HepG2 (cell line): Measurements from ENCODE around the gene XKR7. TPM values are rescaled to one million over a fixed set of nuclear protein-coding genes. Genes with fewer than 3 reads are reported as not detected.

ENCODE experiments used
- ATF5 ChIP-seq: sonication (generic); formaldehyde crosslinking; IDR thresholded peaks from 2 replicates; pipeline ENCODE4 v1.4.0; 2020; ENCODE audit warnings: mild to moderate bottlenecking, low read depth, missing genetic modification reagents
- FOSL1 ChIP-seq: sonication (generic); formaldehyde crosslinking; IDR thresholded peaks from 2 replicates; pipeline ENCODE4 v1.9.0; 2021; ENCODE audit warnings: missing genetic modification reagents, borderline replicate concordance
- NCOR1 ChIP-seq: fragments of 200-600 bp; sonication (generic); IDR thresholded peaks from 2 replicates; pipeline ENCODE4 v1.7.0; 2017; ENCODE audit warnings: antibody characterized with exemption, low read length, borderline replicate concordance
- NR2F2 ChIP-seq: IDR thresholded peaks from 2 replicates; pipeline ENCODE4 v1.6.1; 2012; ENCODE audit warnings: low read depth, inconsistent platforms, borderline replicate concordance
- RXRB ChIP-seq: IDR thresholded peaks from 2 replicates; pipeline ENCODE4 v1.6.1; 2016; ENCODE audit warnings: borderline replicate concordance, missing genetic modification reagents, missing compliant biosample characterization
- SOX5 ChIP-seq: IDR thresholded peaks from 2 replicates; pipeline ENCODE4 v1.6.1; 2016; ENCODE audit warnings: borderline replicate concordance
- SRY ChIP-seq: sonication (generic); formaldehyde crosslinking; IDR thresholded peaks from 2 replicates; pipeline ENCODE4 v1.8.0; 2022; ENCODE audit warnings: mild to moderate bottlenecking, missing genetic modification reagents
- TCF7L2 ChIP-seq: IDR thresholded peaks from 2 replicates; pipeline ENCODE4 v1.6.1; 2011; ENCODE audit warnings: mild to moderate bottlenecking, low read depth, low read length, moderate library complexity
- XRCC5 ChIP-seq: fragments of 200-400 bp; formaldehyde crosslinking; optimal IDR thresholded peaks from 2 replicates; pipeline ENCODE3; 2017; ENCODE audit warnings: mild to moderate bottlenecking, low read length
- ZHX2 ChIP-seq, 2 experiments: sonication (generic) in 1 of 2; formaldehyde crosslinking in 1 of 2; IDR thresholded peaks; 2 replicates each; pipeline versions ENCODE4 v1.6.1 to v1.9.0; 2014 to 2022; ENCODE audit warnings: antibody characterized with exemption in 1 of 2, borderline replicate concordance in 1 of 2, inconsistent platforms in 1 of 2, low read depth in 1 of 2, missing genetic modification reagents in 1 of 2
- ZNF317 ChIP-seq: sonication (generic); formaldehyde crosslinking; IDR thresholded peaks from 2 replicates; pipeline ENCODE4 v1.5.0; 2020; ENCODE audit warnings: mild to moderate bottlenecking, missing genetic modification reagents
- ZNF549 ChIP-seq: sonication (generic); formaldehyde crosslinking; IDR thresholded peaks from 2 replicates; pipeline ENCODE4 v1.5.0; 2020; ENCODE audit warnings: missing genetic modification reagents
- ZNF773 ChIP-seq: sonication (generic); formaldehyde crosslinking; IDR thresholded peaks from 2 replicates; pipeline ENCODE4 v1.4.0; 2020; ENCODE audit warnings: missing genetic modification reagents, borderline replicate concordance
- ZSCAN22 ChIP-seq: sonication (generic); formaldehyde crosslinking; IDR thresholded peaks from 2 replicates; pipeline ENCODE4 v1.4.0; 2020; ENCODE audit warnings: mild to moderate bottlenecking, missing genetic modification reagents
- ZSCAN5A ChIP-seq: sonication (generic); formaldehyde crosslinking; IDR thresholded peaks from 2 replicates; pipeline ENCODE4 v1.8.0; 2022; ENCODE audit warnings: mild to moderate bottlenecking, missing genetic modification reagents, borderline replicate concordance
- polyA plus RNA-seq, 8 experiments: library from polyadenylated mRNA; depleted of rRNA in 3 of 8; stranded (reverse) in 7 of 8; unstranded in 1 of 8; fragments of >200 nt; fragmentation: Illumina TruSeq in 4 of 8; extraction: Trizol in 4 of 8; gene quantifications; 2 replicates each; pipeline versions ENCODE4 v1.2.1 to v1.2.3, GENCODE V29; 2011 to 2016; ENCODE audit warnings: low read depth in 4 of 8, missing spikeins in 1 of 8, mixed read lengths in 1 of 8; ENCODE audit not compliant: insufficient read depth in 1 of 8
- total RNA-seq, 5 experiments: library from RNA; depleted of rRNA; stranded (reverse); fragments of >200 nt; fragmentation: Illumina TruSeq; extraction: Trizol; gene quantifications; 2 replicates each; pipeline ENCODE4 v1.2.3, GENCODE V29; 2016; ENCODE audit warnings: low read depth in 1 of 5

The XKR7 gene
- total and polyA plus RNA-seq, 2 of the 13 experiments (the other 11 are each of a cell fraction or from before 2014, with no cell fraction given), result not detected

- TF ChIP-seq ZSCAN22 (CRISPR knock-in tag) (no peak), NCOR1 (no peak), ZNF549 (no peak), ZSCAN5A (peak; percentile 44; the same call in 1 of the 2 replicates), RXRB (CRISPR knock-in tag) (peak; percentile 74), SOX5 (CRISPR knock-in tag) (no peak), ZNF773 (CRISPR knock-in tag) (peak; percentile 93), ZHX2 (IDR thresholded peaks at IDR 0.05; ENCODE audit: low read depth) (peak; percentile 49; the same call in 1 of the 2 replicates), ZHX2 (CRISPR knock-in tag; IDR thresholded peaks at IDR 0.05; ENCODE audit: borderline replicate concordance) (peak; percentile 79; the same call in 1 of the 2 replicates), FOSL1 (CRISPR knock-in tag) (peak; percentile 32; the same call in 1 of the 2 replicates), XRCC5 (peak; percentile 99), TCF7L2 (no peak), SRY (peak; percentile 98; the same call in 1 of the 2 replicates), NR2F2 (peak; percentile 40; the same call in 1 of the 2 replicates), ZNF317 (peak; percentile 71), ATF5 (CRISPR knock-in tag) (no peak)
Observed at GRCh38 chr20:31951530-31952453, 16.2 kb upstream of the XKR7 start, which contains the start of gene PDRG1 (continued).
